ENCODE data around the gene HECTD2. TPM values are rescaled to one million over a fixed set of nuclear protein-coding genes. Genes with fewer than 3 reads are reported as not detected.
"Not testable (repeated sequence)": the region's sequence is repeated elsewhere in the genome, so short reads cannot be mapped to it uniquely, and the experiment has no call there.

Gene HECTD2
- total RNA-seq, 1 donor from 2014 or later = 6.0 TPM

GRCh38 chr10:91471602-91472001, 61.5 kb downstream of the HECTD2 start:
- no peak for DNase-seq (ENCODE audit: low read depth in 2 of 2)

GRCh38 chr10:91472911-91473310, 62.8 kb downstream of the HECTD2 start:
- no peak for DNase-seq (ENCODE audit: low read depth in 2 of 2)

- DNase-seq (ENCODE audit: low read depth in 2 of 2) = no peak
Observed at GRCh38 chr10:91474009-91474408, 63.9 kb downstream of the HECTD2 start.

DNA sequence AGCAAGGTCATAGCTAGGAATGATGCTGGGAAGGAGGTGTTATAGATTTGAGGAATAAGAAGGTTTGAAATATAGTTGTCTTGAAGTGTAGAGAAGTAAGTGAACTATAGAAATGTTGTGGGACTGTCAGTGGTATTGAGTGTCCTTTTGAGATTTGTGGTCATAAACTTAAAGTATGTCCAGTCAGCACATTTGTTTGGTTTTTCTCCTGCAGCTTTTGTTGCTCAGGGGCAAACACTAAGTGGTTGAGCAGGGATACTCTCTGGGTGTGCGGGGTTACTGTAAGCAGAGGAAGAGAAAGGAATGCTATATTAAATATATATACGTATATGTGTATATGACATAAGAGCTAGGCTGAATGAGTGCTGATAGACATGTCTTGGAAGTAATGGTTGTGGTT, 67.1 kb downstream of the HECTD2 start:
- no peak for DNase-seq (ENCODE audit: low read depth in 2 of 2)

DNA sequence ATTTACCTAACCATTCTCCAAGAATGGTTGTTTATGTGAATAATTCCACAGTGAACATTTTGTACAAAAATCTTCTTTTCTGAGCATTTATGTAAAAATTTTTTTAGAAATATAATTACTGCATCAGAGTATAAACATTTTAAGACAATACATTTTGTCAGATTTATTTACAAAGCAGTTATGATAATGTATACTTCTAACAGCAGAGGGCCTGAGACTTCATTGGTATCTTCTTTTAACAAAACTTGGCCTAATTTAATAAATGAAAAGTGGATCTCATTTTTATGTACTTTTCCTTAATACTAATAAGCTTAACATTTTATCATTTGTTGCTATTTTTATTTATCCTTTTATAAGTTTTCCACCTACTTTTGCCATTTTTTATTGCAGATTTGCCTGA, 69.4 kb downstream of the HECTD2 start:
- no peak for DNase-seq (ENCODE audit: low read depth in 2 of 2)

DNA sequence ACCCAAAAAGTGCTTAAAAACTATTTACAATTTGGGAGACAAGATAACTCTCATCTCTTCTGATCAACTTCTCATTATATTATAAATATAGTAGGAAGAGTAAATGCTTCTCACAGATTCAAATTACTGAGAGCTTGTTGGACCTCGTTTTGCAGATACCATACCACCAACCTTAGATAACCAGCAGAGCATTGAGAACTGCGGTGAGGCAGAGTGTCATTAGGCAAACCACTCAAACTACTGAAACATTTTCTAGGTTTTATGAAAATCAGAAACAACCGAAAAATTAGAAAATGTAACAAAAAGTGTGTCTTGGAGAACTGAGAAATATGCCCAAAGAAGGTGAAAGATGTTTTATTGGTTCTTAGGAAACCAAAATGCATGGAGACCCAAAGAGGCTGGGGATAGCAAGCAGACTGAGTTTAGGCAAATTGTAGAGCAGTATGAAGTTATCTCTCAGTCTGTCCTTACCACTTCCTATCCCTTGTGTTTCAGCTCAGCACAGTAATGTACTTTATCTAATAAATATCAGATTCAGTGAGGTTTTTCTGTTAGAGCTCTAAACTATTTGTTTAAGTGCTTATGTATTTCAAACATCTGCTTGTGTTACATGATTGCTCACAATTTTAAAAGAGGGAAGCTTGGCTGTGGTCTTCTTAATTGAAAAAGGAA, 77.9 kb downstream of the HECTD2 start:
- no peak for DNase-seq (ENCODE audit: low read depth in 2 of 2)

GRCh38 chr10:91493313-91493712, 83.2 kb downstream of the HECTD2 start:
- peak; percentile 8 to 52 for DNase-seq (ENCODE audit: low read depth in 2 of 2)

GRCh38 chr10:91495402-91495801, 85.3 kb downstream of the HECTD2 start:
- no peak for DNase-seq (ENCODE audit: low read depth in 2 of 2)

DNA sequence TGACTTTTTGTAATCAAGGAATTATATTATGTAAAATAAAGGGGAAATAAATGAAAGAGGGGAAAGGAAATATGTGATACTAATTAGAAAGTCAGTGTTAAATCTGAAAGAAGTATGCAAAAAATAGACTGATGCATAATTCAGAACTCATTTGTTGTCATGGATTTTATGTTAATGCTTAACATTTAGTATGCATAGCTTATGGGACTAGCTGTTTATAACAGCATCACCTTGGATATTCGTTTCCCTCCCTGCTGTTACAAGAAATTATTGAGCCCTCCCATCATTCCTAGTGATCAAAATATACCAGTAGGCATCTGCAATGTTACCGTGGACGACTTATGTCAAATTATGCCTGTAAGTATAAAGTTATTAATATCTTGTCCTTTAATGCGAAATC, 85.9 kb downstream of the HECTD2 start:
- no peak for DNase-seq (ENCODE audit: low read depth in 2 of 2)

GRCh38 chr10:91511549-91512330, 101.6 kb downstream of the HECTD2 start:
- DNase-seq (ENCODE audit: low read depth in 2 of 2) = peak in 1 of 2 donors; percentile 23

DNA sequence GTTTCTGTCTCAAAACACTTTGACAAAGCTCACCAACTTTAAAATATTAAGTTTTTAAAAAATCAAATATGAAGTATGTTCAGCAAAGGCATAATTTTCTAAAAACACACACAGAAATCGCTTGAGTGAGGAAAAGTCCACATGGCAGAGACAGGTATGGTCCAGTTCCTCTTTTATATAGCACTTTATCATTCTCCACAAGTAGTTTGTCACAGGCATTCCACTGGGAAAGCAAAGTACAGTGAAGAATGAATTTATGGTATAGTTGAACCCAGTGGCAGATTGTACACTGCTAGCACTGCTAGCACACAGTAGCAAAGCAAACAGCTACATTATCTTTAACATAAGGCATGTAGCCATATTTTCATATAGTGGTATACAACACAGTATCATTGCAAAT, 102.3 kb downstream of the HECTD2 start:
- DNase-seq (ENCODE audit: low read depth in 2 of 2) = no peak

- DNase-seq (ENCODE audit: low read depth in 2 of 2) = no peak
Observed at GRCh38 chr10:91513598-91514424, 103.7 kb downstream of the HECTD2 start.

DNA sequence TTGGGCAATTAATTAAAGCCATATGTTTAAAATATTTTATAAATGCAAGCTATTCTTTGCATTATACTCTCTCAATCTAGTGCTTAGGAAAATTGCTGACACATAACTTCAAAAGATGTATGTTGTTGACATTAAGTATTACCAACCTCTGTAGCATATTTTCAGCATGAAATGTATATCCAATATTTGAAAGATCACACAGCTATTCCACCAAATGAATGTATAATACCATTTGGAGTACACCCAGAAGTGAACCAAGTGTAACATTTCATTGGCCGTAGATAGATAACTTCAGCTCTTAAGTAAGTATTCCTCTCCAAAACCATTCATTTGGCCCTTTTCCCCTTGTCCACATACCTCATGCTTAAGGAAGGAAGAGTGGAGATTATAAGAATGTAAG, 104.6 kb downstream of the HECTD2 start:
- no peak for DNase-seq (ENCODE audit: low read depth in 2 of 2)

DNA sequence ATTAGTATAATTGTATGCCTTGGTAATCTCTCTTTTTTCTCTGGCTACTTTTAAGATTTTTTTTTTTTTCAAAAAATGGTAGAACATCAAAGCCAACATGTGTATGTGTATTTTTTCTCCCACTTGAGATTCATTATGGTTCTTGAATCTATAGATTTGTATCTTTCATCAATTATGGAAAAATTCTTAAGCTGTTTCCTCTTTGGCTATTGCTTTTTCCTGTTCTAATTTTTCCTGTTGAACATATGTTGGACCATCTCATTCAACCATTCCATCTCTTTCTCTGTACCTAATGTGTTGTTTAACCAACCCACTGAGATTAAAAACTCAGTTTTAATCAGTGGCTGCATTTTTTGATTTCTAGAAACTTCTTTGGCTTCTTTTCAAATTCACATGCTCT, 107.2 kb downstream of the HECTD2 start:
- no peak for DNase-seq (ENCODE audit: low read depth in 2 of 2)

DNA sequence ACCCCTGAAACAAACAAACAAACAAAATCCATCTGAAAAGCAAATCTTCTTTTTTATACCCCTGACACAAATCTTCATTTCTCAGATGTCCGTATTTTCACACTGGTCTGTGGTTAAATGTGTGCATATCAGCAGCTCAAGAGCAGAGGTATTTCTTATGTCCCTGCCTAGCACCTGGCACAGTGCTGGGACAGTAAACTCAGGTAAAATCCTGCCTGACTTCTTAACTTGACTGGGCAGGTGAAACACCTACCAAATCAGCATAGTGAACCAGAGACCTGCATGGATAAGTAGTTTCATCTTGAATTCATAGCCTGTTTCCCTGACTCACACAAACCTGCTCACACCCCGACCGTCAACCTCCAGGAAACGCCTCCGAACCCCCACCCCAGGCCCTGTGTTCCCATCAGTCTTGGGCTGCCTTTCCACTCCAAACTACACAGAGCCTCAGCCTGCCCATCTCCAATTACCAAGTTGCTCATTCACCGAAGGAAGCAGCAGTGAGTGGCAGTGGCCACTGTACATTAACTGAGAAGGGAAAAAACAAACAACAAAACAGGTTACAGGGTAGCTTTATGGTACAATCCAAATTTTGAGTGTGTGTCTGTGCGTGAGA, 109.9 kb downstream of the HECTD2 start:
- DNase-seq (ENCODE audit: low read depth in 2 of 2) = no peak

DNA sequence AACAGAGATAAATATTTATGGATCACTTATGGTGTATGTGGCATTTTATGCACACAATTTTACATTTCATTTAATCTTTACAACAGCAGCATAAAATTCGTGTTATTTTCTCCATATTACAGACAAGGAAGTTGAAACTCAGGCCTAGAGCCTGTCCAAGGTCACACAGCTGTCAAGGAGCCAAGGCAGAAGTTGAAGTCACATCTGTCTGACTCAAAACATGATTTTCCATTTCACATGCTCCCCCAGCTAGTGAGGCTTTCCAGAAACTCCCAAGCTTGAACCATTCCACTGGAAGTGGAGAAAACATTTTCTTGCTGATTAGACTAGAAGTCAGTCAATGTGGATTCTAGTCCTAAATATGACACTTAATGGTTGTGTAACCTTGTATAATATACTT, 110.5 kb downstream of the HECTD2 start:
- no peak for DNase-seq (ENCODE audit: low read depth in 2 of 2)

GRCh38 chr10:91521439-91521838, 111.3 kb downstream of the HECTD2 start:
- DNase-seq (ENCODE audit: low read depth in 2 of 2) = no peak

- DNase-seq (ENCODE audit: low read depth in 2 of 2) = no peak
Observed at GRCh38 chr10:91525896-91526712, 116.0 kb downstream of the HECTD2 start.

- no peak for DNase-seq (ENCODE audit: low read depth in 2 of 2)
Observed at GRCh38 chr10:91528080-91528479, 117.9 kb downstream of the HECTD2 start.

DNA sequence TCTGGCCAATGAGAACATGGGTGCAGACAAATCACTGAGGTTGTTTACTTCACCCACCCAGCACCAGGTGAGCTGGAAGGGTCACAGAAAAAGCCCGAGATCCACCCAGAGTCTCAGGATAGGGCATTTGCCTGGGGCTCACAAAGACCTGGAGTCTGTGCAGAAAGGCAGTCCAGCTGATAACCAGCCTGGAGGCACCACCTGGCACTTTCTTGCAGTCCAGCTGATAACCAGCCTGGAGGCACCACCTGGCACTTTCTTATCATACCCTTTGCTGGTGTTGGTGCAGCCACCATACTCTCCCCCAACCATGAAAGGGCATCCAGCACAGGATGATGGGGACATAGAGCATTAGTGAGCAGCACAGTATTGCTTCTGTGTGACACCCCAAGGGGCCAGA, 118.6 kb downstream of the HECTD2 start:
- DNase-seq (ENCODE audit: low read depth in 2 of 2) = no peak

DNA sequence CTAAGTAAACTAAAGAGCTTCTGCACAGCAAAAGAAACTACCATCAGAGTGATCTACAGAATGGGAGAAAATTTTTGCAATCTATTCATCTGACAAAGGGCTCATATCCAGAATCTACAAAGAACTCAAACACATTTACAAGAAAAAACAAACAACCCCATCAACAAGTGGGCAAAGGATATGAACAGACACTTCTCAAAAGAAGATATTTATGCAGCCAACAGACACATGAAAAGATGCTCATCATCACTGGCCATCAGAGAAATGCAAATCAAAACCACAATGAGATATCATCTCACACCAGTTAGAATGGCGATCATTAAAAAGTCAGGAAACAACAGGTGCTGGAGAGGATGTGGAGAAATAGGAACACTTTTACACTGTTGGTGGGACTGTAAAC, 124.6 kb downstream of the HECTD2 start:
- not testable (repeated sequence) for DNase-seq (ENCODE audit: low read depth in 2 of 2)

Measured in lung microvascular endothelial cell (primary cell).